GM13977 (cell line): Measurements from ENCODE around the gene ATXN7L2.

Experiments used
- DNase-seq: peaks from one replicate; pipeline ENCODE4 v3.0.0; 2012; ENCODE audit warnings: low spot score
- CTCF ChIP-seq: IDR thresholded peaks from 2 replicates; pipeline ENCODE4 v1.5.1; 2012; ENCODE audit warnings: mild to moderate bottlenecking, control low read depth; ENCODE audit not compliant: insufficient read depth; ENCODE audit errors: extremely low read depth, missing control alignments
- in situ Hi-C: fragments of 300-500 bp; cut with MboI; formaldehyde crosslinking; loops from one replicate; pipeline ENCODE4 v1.12.0; 2022; ENCODE audit warnings: low sequenced_read_pairs, low pct_unique_long_range_greater_than_20kb, mixed read lengths, inconsistent platforms; ENCODE audit not compliant: unreplicated experiment

The ATXN7L2 gene

GRCh38 chr1:109501644-109502363 lies 18.1 kb downstream of the ATXN7L2 start:
- TF ChIP-seq CTCF: no peak
- no peak for DNase-seq
- in situ Hi-C loops: no loop called here

GRCh38 chr1:109502364-109502851 lies 18.7 kb downstream of the ATXN7L2 start:
- no peak for DNase-seq
- in situ Hi-C loops: no loop called here
- no peak for TF ChIP-seq CTCF

GRCh38 chr1:109503935-109504334 lies 20.2 kb downstream of the ATXN7L2 start:
- DNase-seq: no peak
- in situ Hi-C loops: no loop called here
- TF ChIP-seq CTCF: no peak

GRCh38 chr1:109504974-109505373 lies 21.3 kb downstream of the ATXN7L2 start:
- TF ChIP-seq CTCF: no peak
- in situ Hi-C loops: no loop called here
- DNase-seq: no peak

GRCh38 chr1:109508001-109508872 lies 24.5 kb downstream of the ATXN7L2 start:
- no peak for TF ChIP-seq CTCF
- in situ Hi-C loops: no loop called here
- DNase-seq: no peak

GRCh38 chr1:109508873-109509175 lies 25.1 kb downstream of the ATXN7L2 start:
- no peak for DNase-seq
- in situ Hi-C loops: no loop called here
- no peak for TF ChIP-seq CTCF
